OCI-LY3 (cell line): Measurements from ENCODE around the gene EGLN1.
"Not testable (repeated sequence)": the region's sequence is repeated elsewhere in the genome, so short reads cannot be mapped to it uniquely, and the experiment has no call there.

Source experiments
- EZH2phosphoT487 ChIP-seq: fragments of 200-600 bp; shearing (Covaris generic); IDR thresholded peaks from 2 replicates; pipeline ENCODE4 v1.6.1; 2018; ENCODE audit warnings: antibody characterized with exemption, mixed run types, low read depth
- TF ChIP-seq, protein P1 (sequence below): fragments of 200-600, 300-600 bp; sonication (generic); IDR thresholded peaks from 2 replicates; pipeline ENCODE4 v1.5.1; 2014; ENCODE audit warnings: antibody characterized with exemption, low read length, low read depth

DNA sequence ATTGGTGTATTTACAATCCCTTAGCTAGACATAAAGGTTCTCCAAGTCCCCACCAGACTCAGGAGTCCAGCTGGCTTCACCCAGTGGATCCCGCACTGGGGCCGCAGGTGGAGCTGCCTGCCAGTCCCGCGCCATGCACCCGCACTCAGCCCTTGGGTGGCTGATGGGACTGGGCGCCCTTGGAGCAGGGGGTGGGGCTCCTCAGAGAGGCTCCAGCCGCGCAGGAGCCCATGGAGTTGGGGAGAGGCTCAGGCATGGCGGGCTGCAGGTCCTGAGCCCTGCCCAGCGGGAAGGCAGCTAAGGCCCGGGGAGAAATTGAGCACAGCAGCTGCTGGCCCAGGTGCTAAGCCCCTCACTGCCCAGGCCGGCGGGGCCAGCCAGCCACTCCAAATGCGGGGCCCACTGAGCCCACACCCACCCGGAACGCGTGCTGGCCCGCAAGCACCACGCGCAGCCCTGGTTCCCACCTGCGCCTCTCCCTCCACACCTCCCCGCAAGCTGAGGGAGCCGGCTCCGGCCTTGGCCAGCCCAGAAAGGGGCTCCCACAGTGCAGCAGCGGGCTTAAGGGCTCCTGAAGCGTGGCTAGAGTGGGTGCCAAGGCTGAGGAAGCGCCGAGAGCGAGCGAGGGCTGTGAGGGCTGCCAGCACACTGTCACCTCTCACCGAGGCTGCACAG, 8.7 kb upstream of the EGLN1 start:
- TF ChIP-seq, protein P1, sequence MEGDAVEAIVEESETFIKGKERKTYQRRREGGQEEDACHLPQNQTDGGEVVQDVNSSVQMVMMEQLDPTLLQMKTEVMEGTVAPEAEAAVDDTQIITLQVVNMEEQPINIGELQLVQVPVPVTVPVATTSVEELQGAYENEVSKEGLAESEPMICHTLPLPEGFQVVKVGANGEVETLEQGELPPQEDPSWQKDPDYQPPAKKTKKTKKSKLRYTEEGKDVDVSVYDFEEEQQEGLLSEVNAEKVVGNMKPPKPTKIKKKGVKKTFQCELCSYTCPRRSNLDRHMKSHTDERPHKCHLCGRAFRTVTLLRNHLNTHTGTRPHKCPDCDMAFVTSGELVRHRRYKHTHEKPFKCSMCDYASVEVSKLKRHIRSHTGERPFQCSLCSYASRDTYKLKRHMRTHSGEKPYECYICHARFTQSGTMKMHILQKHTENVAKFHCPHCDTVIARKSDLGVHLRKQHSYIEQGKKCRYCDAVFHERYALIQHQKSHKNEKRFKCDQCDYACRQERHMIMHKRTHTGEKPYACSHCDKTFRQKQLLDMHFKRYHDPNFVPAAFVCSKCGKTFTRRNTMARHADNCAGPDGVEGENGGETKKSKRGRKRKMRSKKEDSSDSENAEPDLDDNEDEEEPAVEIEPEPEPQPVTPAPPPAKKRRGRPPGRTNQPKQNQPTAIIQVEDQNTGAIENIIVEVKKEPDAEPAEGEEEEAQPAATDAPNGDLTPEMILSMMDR = not testable (repeated sequence)
- not testable (repeated sequence) for TF ChIP-seq EZH2phosphoT487
